Stomach (tissue), 9 donors: ENCODE measurements around the gene PHF20. TPM values are rescaled to one million over a fixed set of nuclear protein-coding genes. Genes with fewer than 3 reads are reported as not detected.

ENCODE experiments used
- DNase-seq, 2 donors: peaks; one replicate each; pipeline versions ENCODE4 v3.0.0 to v3.0.0-alpha.2; 2013 to 2019
- H3K27ac ChIP-seq, 5 donors: fragments of 200-600 bp in 4 of 5; sonication (generic) in 4 of 5; one replicate each; pipeline ENCODE4 v1.5.1; 2013 to 2019; ENCODE audit warnings: mild to moderate bottlenecking in 1 of 5, moderate library complexity in 1 of 5
- H3K27me3 ChIP-seq, 3 donors: fragments of 200-600 bp; sonication (generic); one replicate each; pipeline ENCODE4 v1.5.1; 2017 to 2019; ENCODE audit warnings: mixed run types in 1 of 3
- H3K36me3 ChIP-seq, 4 donors: fragments of 200-600 bp; sonication (generic); 1 replicate in 3 of 4; 2 replicates in 1 of 4; pipeline ENCODE4 v1.5.1; 2016 to 2019
- H3K4me1 ChIP-seq, 4 donors: fragments of 200-600 bp; sonication (generic); one replicate each; pipeline ENCODE4 v1.5.1; 2016 to 2019
- H3K4me3 ChIP-seq, 4 donors: fragments of 200-600 bp; sonication (generic) in 3 of 4; one replicate each; pipeline ENCODE4 v1.5.1; 2016 to 2019; ENCODE audit warnings: mild to moderate bottlenecking in 1 of 4
- H3K9me3 ChIP-seq, 4 donors: fragments of 200-600 bp; sonication (generic); one replicate each; pipeline ENCODE4 v1.5.1; 2016 to 2019
- EP300 ChIP-seq: sonication (generic); formaldehyde crosslinking; IDR thresholded peaks from one replicate; pipeline ENCODE4 v1.6.1; 2017; ENCODE audit warnings: antibody characterized with exemption
- POLR2A ChIP-seq, 4 donors: fragments of 450-650 bp; IDR thresholded peaks; one replicate each; pipeline ENCODE4 v1.6.1; 2016; ENCODE audit warnings: antibody characterized with exemption in 4 of 4, control low read depth in 2 of 4, mild to moderate bottlenecking in 1 of 4, moderate library complexity in 1 of 4
- POLR2AphosphoS5 ChIP-seq, 3 donors: sonication (generic); formaldehyde crosslinking; IDR thresholded peaks; one replicate each; pipeline ENCODE4 v1.6.1; 2016; ENCODE audit warnings: antibody characterized with exemption in 3 of 3
- WGBS, 5 donors: extraction: QIAGEN DNeasy Blood & Tissue Kit in 3 of 5; methylation state at CpG; one replicate each; pipeline versions ENCODE4 v1.1.5 to v1.1.7; 2013 to 2018; 5-methylcytosine and 5-hydroxymethylcytosine counted together
- intact Hi-C: fragments of 100-400 bp; cut with DNase I; formaldehyde crosslinking; loops from one replicate; pipeline ENCODE4 v1.15.1; 2023; ENCODE audit warnings: low total_unique reads
- polyA plus RNA-seq, 3 donors: library from polyadenylated mRNA; stranded (reverse); fragments of 200-250 nt; gene quantifications; one replicate each; pipeline ENCODE4 v1.2.3, GENCODE V29; 2013
- total RNA-seq, 5 donors: library from RNA; depleted of rRNA; stranded (reverse); fragments of >200 nt; gene quantifications; one replicate each; pipeline versions ENCODE4 v1.1.0 to v1.2.3, GENCODE V29; 2014 to 2016
- TF ChIP-seq, protein P1 (sequence below), 7 experiments: fragments of 450-650 bp in 4 of 7; fragments of 200-600 bp in 3 of 7; sonication (generic) in 3 of 7; IDR thresholded peaks; one replicate each; pipeline ENCODE4 v1.5.1; 2016 to 2019; ENCODE audit warnings: antibody characterized with exemption in 7 of 7, control low read depth in 2 of 7, mild to moderate bottlenecking in 1 of 7
- donor health status: healthy with polysubstance abuse.
- donor health status: Bipolar disorder and iron deficiency.
- donor health status: healthy.

The PHF20 gene
- total and polyA plus RNA-seq, 8 donors, result 18.3 to 135 (median 31.5) TPM

- Histone ChIP-seq H3K4me3 (no peak overlapping the region), H3K27me3 (no peaks in the 10 kb centered on the region), H3K9me3 (no peaks in the 10 kb centered on the region), H3K4me1 (peaks cover 0 to 36% (median 17%) of the 10 kb centered on the region in 4 donors), H3K36me3 (peaks cover 0 to 9% (median 2%) of the 10 kb centered on the region in 4 donors), H3K27ac (no peak overlapping the region)
- no peak for DNase-seq
- TF ChIP-seq POLR2AphosphoS5 (IDR thresholded peaks at IDR 0.05) (no peak), POLR2A (IDR thresholded peaks at IDR 0.05) (no peak), EP300 (no peak)
- TF ChIP-seq, protein P1, sequence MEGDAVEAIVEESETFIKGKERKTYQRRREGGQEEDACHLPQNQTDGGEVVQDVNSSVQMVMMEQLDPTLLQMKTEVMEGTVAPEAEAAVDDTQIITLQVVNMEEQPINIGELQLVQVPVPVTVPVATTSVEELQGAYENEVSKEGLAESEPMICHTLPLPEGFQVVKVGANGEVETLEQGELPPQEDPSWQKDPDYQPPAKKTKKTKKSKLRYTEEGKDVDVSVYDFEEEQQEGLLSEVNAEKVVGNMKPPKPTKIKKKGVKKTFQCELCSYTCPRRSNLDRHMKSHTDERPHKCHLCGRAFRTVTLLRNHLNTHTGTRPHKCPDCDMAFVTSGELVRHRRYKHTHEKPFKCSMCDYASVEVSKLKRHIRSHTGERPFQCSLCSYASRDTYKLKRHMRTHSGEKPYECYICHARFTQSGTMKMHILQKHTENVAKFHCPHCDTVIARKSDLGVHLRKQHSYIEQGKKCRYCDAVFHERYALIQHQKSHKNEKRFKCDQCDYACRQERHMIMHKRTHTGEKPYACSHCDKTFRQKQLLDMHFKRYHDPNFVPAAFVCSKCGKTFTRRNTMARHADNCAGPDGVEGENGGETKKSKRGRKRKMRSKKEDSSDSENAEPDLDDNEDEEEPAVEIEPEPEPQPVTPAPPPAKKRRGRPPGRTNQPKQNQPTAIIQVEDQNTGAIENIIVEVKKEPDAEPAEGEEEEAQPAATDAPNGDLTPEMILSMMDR (IDR thresholded peaks at IDR 0.05), result no peak
- WGBS, 5 donors, result 59 to 91% (median 75%) methylated on average over 1 of the region's 1 CpG
- intact Hi-C loops, result no loop called here
Observed at GRCh38 chr20:35826397-35826998, 54.7 kb downstream of the PHF20 start.

DNA sequence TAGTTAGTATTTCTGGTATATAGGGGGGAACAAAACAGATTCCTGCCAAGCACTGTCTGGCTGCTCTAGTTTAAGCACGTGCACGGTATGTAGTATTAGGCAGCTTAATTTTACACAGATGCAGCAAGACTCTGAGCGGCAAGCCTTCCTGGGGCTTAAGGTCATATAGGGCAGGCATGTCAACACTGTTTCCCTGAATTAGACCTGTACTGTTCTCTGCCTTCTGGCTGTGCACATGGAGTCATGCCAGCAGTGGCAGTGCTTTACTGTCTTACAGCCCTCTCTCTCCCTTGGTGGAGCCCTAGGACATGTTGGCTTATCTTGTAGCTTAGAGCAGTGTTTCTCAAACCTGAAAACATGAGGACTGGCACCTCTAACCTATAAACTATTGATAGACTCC, 56.6 kb downstream of the PHF20 start:
- TF ChIP-seq EP300 (no peak), POLR2A (IDR thresholded peaks at IDR 0.05) (no peak)
- TF ChIP-seq, protein P1 (IDR thresholded peaks at IDR 0.05), result no peak
- Histone ChIP-seq H3K27ac (peak overlapping the region in 1 of 5 donors; percentile 21), H3K36me3 (peaks cover 0 to 5% (median 2%) of the 10 kb centered on the region in 4 donors), H3K9me3 (no peaks in the 10 kb centered on the region), H3K4me1 (peaks cover 0 to 32% (median 15%) of the 10 kb centered on the region in 4 donors), H3K27me3 (no peaks in the 10 kb centered on the region), H3K4me3 (no peak overlapping the region)
- DNase-seq, result peak; percentile 20 to 52
- WGBS, 5 donors, result 47 to 66% (median 61%) methylated on average over 3 of the region's 3 CpGs
- intact Hi-C loops, result no loop called here

DNA sequence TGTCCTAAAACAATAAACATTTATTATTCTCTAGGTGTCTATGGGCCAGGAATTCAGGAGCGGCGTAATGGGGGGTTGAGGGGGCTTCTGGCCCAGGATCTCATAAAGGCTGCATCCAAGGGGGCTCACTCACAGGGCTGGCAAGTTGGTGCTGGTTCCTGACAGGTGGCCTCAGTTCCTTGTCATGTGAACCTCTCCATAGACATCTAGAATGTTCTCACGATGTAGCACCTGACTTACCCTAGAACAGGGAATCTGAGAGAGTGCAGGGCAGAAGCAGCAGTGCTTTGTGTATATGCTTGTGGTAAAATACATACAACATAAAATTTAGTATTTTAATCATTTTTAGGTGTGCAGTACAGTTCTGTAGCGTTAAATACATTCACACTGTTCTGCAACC, 57.1 kb downstream of the PHF20 start:
- intact Hi-C loops, result no loop called here

DNA sequence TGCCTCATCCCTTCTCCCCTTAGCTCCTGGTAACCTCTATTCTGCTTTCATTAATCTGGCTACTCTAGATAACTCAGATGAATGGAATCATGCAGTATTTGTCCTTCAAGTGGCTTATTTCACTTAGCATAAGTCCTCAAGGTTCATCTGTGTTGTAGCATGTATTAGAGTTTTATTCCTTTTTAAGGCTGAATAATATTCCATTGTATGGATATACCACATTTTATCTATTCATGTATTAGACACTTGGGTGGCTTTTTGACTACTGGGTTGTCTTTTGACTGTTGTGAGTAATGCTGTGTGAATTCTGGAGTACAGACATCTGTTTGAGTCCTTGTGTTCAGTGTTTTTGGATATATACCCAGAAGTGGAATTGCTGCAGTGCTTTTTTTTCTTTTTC, 58.4 kb downstream of the PHF20 start:
- Histone ChIP-seq H3K4me1 (peaks cover 7 to 42% (median 20%) of the 10 kb centered on the region in 4 donors), H3K9me3 (no peaks in the 10 kb centered on the region), H3K36me3 (no peaks in the 10 kb centered on the region), H3K27me3 (no peaks in the 10 kb centered on the region), H3K4me3 (no peak overlapping the region), H3K27ac (no peak overlapping the region)
- intact Hi-C loops, result no loop called here
- DNase-seq, result no peak
- TF ChIP-seq, protein P1 (IDR thresholded peaks at IDR 0.05), result no peak
- TF ChIP-seq POLR2A (IDR thresholded peaks at IDR 0.05), result no peak
- no peak for TF ChIP-seq EP300
- no peak for TF ChIP-seq POLR2AphosphoS5 (IDR thresholded peaks at IDR 0.05)

More for the DNA sequence above, 57.1 kb downstream of the PHF20 start:
- H3K27me3 ChIP-seq, result no peaks in the 10 kb centered on the region
- peaks cover 0 to 1% (median under 1%) of the 10 kb centered on the region in 4 donors for H3K36me3 ChIP-seq
- DNase-seq, result no peak
- WGBS, 5 donors, result 86 to 98% (median 96%) methylated on average over 2 to 4 of the region's 4 CpGs
- peaks cover 0 to 35% (median 15%) of the 10 kb centered on the region in 4 donors for H3K4me1 ChIP-seq
- H3K4me3 ChIP-seq, result no peak overlapping the region
- no peak overlapping the region for H3K27ac ChIP-seq
- H3K9me3 ChIP-seq, result no peaks in the 10 kb centered on the region
- TF ChIP-seq, protein P1 (IDR thresholded peaks at IDR 0.05), result no peak
- no peak for TF ChIP-seq POLR2AphosphoS5 (IDR thresholded peaks at IDR 0.05)
